Cardiac fibroblast (primary cell): ENCODE data around the gene LILRB1.

Experiments used
- DNase-seq, 2 donors: peaks; one replicate each; pipeline versions ENCODE4 v3.0.0 to v3.0.0-alpha.2; 2010; ENCODE audit warnings: low read depth in 2 of 2
- H3K4me3 ChIP-seq, 2 donors: replicated peaks in 1 of 2; 1 replicate in 1 of 2; 2 replicates in 1 of 2; pipeline ENCODE4 v1.5.1; 2011; ENCODE audit warnings: low read depth in 2 of 2, low read length in 2 of 2, mild to moderate bottlenecking in 2 of 2, moderate library complexity in 1 of 2
- CTCF ChIP-seq: IDR thresholded peaks from one replicate; pipeline ENCODE4 v1.5.1; 2011; ENCODE audit warnings: low read depth, mild to moderate bottlenecking, low read length, inconsistent platforms

The LILRB1 gene

GRCh38 chr19:54682306-54682856, 52.1 kb downstream of the LILRB1 start:
- no peak overlapping the region for H3K4me3 ChIP-seq
- no peak for TF ChIP-seq CTCF
- no peak for DNase-seq

GRCh38 chr19:54684527-54684926, 54.2 kb downstream of the LILRB1 start:
- TF ChIP-seq CTCF: no peak
- no peak overlapping the region for H3K4me3 ChIP-seq
- DNase-seq: peak in 1 of 2 donors; percentile 23
